ENCODE data around the gene CYTH1. TPM values are rescaled to one million over a fixed set of nuclear protein-coding genes. Genes with fewer than 3 reads are reported as not detected.

Gene CYTH1
- total RNA-seq, 1 experiment from 2014 or later = 20.0 TPM

GRCh38 chr17:78715876-78716275 is 66.2 kb downstream of the CYTH1 start (continued):
- no peak for TF ChIP-seq OVOL2 (CRISPR knock-in tag; IDR thresholded peaks at IDR 0.05; ENCODE audit: borderline replicate concordance)
- TF ChIP-seq RORB (CRISPR knock-in tag; IDR thresholded peaks at IDR 0.05) = no peak
- TF ChIP-seq, protein P1, sequence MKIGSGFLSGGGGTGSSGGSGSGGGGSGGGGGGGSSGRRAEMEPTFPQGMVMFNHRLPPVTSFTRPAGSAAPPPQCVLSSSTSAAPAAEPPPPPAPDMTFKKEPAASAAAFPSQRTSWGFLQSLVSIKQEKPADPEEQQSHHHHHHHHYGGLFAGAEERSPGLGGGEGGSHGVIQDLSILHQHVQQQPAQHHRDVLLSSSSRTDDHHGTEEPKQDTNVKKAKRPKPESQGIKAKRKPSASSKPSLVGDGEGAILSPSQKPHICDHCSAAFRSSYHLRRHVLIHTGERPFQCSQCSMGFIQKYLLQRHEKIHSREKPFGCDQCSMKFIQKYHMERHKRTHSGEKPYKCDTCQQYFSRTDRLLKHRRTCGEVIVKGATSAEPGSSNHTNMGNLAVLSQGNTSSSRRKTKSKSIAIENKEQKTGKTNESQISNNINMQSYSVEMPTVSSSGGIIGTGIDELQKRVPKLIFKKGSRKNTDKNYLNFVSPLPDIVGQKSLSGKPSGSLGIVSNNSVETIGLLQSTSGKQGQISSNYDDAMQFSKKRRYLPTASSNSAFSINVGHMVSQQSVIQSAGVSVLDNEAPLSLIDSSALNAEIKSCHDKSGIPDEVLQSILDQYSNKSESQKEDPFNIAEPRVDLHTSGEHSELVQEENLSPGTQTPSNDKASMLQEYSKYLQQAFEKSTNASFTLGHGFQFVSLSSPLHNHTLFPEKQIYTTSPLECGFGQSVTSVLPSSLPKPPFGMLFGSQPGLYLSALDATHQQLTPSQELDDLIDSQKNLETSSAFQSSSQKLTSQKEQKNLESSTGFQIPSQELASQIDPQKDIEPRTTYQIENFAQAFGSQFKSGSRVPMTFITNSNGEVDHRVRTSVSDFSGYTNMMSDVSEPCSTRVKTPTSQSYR (CRISPR knock-in tag; IDR thresholded peaks at IDR 0.05) = no peak

GRCh38 chr17:78715000-78715771 is 66.9 kb downstream of the CYTH1 start:
- H3K4me3 Mint-ChIP-seq = no peak overlapping the region
- CTCF ChIA-PET = interaction anchor here (0.7 to 1.2 kb wide), 2 partner anchors 218 to 223 kb away, joined by 3 to 5 read pairs; no protein-coding TSS in a partner anchor
- DNase-seq (ENCODE audit: low spot score) (no peak), ATAC-seq (no peak)
- H3K9me3 Mint-ChIP-seq = no peaks in the 10 kb centered on the region
- no peak overlapping the region; the same call in 1 of the 2 replicates for H3K27ac Mint-ChIP-seq
- no peak for TF ChIP-seq FOXP4 (CRISPR knock-in tag; IDR thresholded peaks at IDR 0.05)
- no peak for TF ChIP-seq SMAD4 (CRISPR knock-in tag; IDR thresholded peaks at IDR 0.05)
- no peaks in the 10 kb centered on the region for H3K36me3 Mint-ChIP-seq
- peaks cover 3% of the 10 kb centered on the region; the same call in 1 of the 2 replicates for H3K27me3 Mint-ChIP-seq (ENCODE audit: low read depth)
- POLR2A ChIA-PET = no interaction called here
- H3K4me1 Mint-ChIP-seq = peaks cover 36% of the 10 kb centered on the region

DNA sequence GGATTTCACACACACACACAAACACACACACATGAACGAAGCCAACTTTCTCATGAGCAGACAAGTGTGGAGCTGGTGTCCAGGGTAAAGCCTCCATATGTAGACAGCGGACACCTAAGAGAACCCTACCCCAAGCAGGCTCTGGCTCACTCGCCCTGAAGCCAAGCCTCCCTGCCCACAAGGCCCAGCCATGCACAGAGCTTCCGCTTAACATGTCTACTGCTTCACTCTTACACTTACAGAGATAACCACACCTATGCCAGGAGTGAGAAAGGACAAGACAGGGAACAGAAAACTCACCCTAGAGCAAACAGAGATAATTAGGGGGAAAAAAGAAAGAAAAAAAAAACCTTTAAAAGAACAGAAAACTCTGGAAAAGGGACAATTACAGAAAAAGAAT is 67.5 kb downstream of the CYTH1 start:
- Mint-ChIP-seq H3K4me1 (peaks cover 35% of the 10 kb centered on the region), H3K27ac (peak overlapping the region; percentile 32; the same call in 1 of the 2 replicates), H3K27me3 (ENCODE audit: low read depth) (peaks cover 3% of the 10 kb centered on the region; the same call in 1 of the 2 replicates), H3K9me3 (no peaks in the 10 kb centered on the region), H3K4me3 (no peak overlapping the region), H3K36me3 (no peaks in the 10 kb centered on the region)
- DNase-seq (ENCODE audit: low spot score) (no peak), ATAC-seq (no peak)
- CTCF ChIA-PET = no interaction called here
- POLR2A ChIA-PET = no interaction called here
- no peak for TF ChIP-seq ZNF396 (CRISPR knock-in tag; IDR thresholded peaks at IDR 0.05; ENCODE audit: borderline replicate concordance)
- no peak for TF ChIP-seq ERG (CRISPR knock-in tag; IDR thresholded peaks at IDR 0.05)
- TF ChIP-seq HMGA2 (CRISPR knock-in tag; IDR thresholded peaks at IDR 0.05) = no peak
- TF ChIP-seq EMX1 (CRISPR knock-in tag; IDR thresholded peaks at IDR 0.05) = no peak
- no peak for TF ChIP-seq MAX (CRISPR knock-in tag; IDR thresholded peaks at IDR 0.05)
- TF ChIP-seq ZBTB21 (CRISPR knock-in tag; IDR thresholded peaks at IDR 0.05; ENCODE audit: borderline replicate concordance) = no peak
- TF ChIP-seq GRHL2 (CRISPR knock-in tag; IDR thresholded peaks at IDR 0.05; ENCODE audit: insufficient replicate concordance, severe bottlenecking) = no peak
- TF ChIP-seq JAZF1 (CRISPR knock-in tag; IDR thresholded peaks at IDR 0.05) = no peak
- TF ChIP-seq SMAD3 (CRISPR knock-in tag; IDR thresholded peaks at IDR 0.05; ENCODE audit: borderline replicate concordance) = no peak
- no peak for TF ChIP-seq PREB (CRISPR knock-in tag; IDR thresholded peaks at IDR 0.05; ENCODE audit: borderline replicate concordance)
- no peak for TF ChIP-seq ESRRA (CRISPR knock-in tag; IDR thresholded peaks at IDR 0.05; ENCODE audit: borderline replicate concordance)
- TF ChIP-seq FOXK1 (CRISPR knock-in tag; IDR thresholded peaks at IDR 0.05) = no peak
- TF ChIP-seq FOXP4 (CRISPR knock-in tag; IDR thresholded peaks at IDR 0.05) = no peak
- TF ChIP-seq, protein P2, sequence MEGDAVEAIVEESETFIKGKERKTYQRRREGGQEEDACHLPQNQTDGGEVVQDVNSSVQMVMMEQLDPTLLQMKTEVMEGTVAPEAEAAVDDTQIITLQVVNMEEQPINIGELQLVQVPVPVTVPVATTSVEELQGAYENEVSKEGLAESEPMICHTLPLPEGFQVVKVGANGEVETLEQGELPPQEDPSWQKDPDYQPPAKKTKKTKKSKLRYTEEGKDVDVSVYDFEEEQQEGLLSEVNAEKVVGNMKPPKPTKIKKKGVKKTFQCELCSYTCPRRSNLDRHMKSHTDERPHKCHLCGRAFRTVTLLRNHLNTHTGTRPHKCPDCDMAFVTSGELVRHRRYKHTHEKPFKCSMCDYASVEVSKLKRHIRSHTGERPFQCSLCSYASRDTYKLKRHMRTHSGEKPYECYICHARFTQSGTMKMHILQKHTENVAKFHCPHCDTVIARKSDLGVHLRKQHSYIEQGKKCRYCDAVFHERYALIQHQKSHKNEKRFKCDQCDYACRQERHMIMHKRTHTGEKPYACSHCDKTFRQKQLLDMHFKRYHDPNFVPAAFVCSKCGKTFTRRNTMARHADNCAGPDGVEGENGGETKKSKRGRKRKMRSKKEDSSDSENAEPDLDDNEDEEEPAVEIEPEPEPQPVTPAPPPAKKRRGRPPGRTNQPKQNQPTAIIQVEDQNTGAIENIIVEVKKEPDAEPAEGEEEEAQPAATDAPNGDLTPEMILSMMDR (IDR thresholded peaks at IDR 0.05) = no peak
- no peak for TF ChIP-seq GTF2I (CRISPR knock-in tag; conservative IDR thresholded peaks at IDR 0.05)
- TF ChIP-seq MLX (CRISPR knock-in tag; IDR thresholded peaks at IDR 0.05) = no peak

Measured in WTC11 (cell line).